ENCODE measurements around the gene ZNF414.

ZNF414 gene

DNA sequence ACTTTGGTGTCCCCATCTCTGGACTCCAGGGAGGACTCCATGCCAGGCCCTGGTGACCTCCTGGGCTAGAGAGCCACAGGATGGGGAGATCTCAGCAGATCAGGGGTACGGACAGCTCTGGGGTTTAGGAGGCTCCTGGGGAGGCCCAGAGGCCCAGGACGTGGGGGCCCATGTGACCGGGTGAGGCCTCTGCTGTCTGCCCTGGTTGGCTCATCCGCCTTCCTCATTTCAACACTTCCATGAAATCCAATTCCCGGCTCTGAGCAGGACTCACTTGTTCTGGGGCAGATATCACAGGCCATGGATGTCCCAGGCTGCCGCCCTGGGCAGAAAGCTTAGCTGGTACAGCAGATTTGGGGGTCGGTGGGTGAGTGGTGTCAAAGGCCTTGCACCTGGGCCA lies 10.5 kb downstream of the ZNF414 start:
- TF ChIP-seq, protein P1, sequence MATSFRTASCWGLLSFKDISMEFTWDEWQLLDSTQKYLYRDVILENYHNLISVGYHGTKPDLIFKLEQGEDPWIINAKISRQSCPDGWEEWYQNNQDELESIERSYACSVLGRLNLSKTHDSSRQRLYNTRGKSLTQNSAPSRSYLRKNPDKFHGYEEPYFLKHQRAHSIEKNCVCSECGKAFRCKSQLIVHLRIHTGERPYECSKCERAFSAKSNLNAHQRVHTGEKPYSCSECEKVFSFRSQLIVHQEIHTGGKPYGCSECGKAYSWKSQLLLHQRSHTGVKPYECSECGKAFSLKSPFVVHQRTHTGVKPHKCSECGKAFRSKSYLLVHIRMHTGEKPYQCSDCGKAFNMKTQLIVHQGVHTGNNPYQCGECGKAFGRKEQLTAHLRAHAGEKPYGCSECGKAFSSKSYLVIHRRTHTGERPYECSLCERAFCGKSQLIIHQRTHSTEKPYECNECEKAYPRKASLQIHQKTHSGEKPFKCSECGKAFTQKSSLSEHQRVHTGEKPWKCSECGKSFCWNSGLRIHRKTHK (tag by site-specific recombination; IDR thresholded peaks at IDR 0.05): no peak
- TF ChIP-seq ZNF514 (tag by site-specific recombination; IDR thresholded peaks at IDR 0.05) (no peak), ZNF223 (tag by site-specific recombination; IDR thresholded peaks at IDR 0.05) (no peak), ZBTB1 (tag by site-specific recombination; IDR thresholded peaks at IDR 0.05) (no peak), ZNF341 (tag by site-specific recombination; IDR thresholded peaks at IDR 0.05; ENCODE audit: low read depth) (no peak)
- H3K9me3 ChIP-seq (ENCODE audit: control insufficient read depth, insufficient read depth, low read depth, low read length): no peaks in the 10 kb centered on the region
- no peak overlapping the region for H3K4me3 ChIP-seq (ENCODE audit: low read depth, low read length)
- ChIA-PET POLR2A (interaction anchor here (1.2 kb wide), 1 partner anchor 10 kb away, joined by 8 read pairs; the partner anchor contains the start of gene ZNF414), CTCF (interaction anchor here (1.1 to 2.4 kb wide), 3 partner anchors 10 to 77 kb away, joined by 5 to 9 read pairs (median 5); partner anchors contain the start of gene ZNF414)
- no peak overlapping the region for H3K27ac ChIP-seq (ENCODE audit: extremely low read depth, low read depth, low read length)
- H3K4me1 ChIP-seq (ENCODE audit: control insufficient read depth, insufficient read depth, low read length): peaks cover 3% of the 10 kb centered on the region; the same call in 1 of the 2 replicates
- H3K36me3 ChIP-seq (ENCODE audit: control insufficient read depth in 2 of 2, insufficient read depth in 1 of 2, low read length in 2 of 2): no peaks in the 10 kb centered on the region

DNA sequence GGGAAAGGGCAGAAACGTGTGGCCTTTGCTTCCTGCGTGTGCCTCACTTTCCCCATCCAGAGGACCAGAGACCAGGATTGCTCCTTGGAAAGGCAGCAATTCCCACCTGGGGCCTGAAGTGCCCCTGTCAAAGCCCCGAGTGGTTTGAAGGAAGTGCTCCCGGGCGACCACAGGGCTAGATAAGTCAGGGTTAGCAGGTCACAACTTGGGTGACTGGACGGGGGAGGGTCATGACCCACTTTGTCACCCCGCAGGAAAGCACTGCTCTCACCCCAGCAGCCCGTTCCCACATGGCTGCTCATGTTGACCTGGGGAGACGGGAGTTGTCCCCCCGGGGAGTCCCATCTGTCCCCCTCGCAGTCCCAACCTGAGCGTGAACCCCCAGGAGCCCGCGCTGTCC lies 12.0 kb downstream of the ZNF414 start:
- Histone ChIP-seq H3K27ac (ENCODE audit: extremely low read depth, low read depth, low read length) (no peak overlapping the region), H3K4me1 (ENCODE audit: control insufficient read depth, insufficient read depth, low read length) (peaks cover 3% of the 10 kb centered on the region; the same call in 1 of the 2 replicates), H3K36me3 (ENCODE audit: control insufficient read depth in 2 of 2, insufficient read depth in 1 of 2, low read length in 2 of 2) (no peaks in the 10 kb centered on the region), H3K4me3 (ENCODE audit: low read depth, low read length) (no peak overlapping the region), H3K9me3 (ENCODE audit: control insufficient read depth, insufficient read depth, low read depth, low read length) (no peaks in the 10 kb centered on the region)
- ChIA-PET POLR2A (no interaction called here), CTCF (no interaction called here)
- TF ChIP-seq ZIC2 (tag by site-specific recombination; IDR thresholded peaks at IDR 0.05) (0 out of 2 replicates have a peak, but pooled peaks have one; percentile 9), ZBTB21 (tag by site-specific recombination; IDR thresholded peaks at IDR 0.05) (no peak)

- CTCF ChIA-PET: no interaction called here
- TF ChIP-seq ZBTB20 (tag by site-specific recombination; IDR thresholded peaks at IDR 0.05) (no peak), ZNF335 (tag by site-specific recombination; conservative IDR thresholded peaks at IDR 0.05) (peak; percentile 45), ZNF449 (tag by site-specific recombination; IDR thresholded peaks at IDR 0.05) (no peak)
- H3K4me1 ChIP-seq (ENCODE audit: control insufficient read depth, insufficient read depth, low read length): peaks cover 3% of the 10 kb centered on the region; the same call in 1 of the 2 replicates
- H3K36me3 ChIP-seq (ENCODE audit: control insufficient read depth in 2 of 2, insufficient read depth in 1 of 2, low read length in 2 of 2): no peaks in the 10 kb centered on the region
- no peak overlapping the region for H3K27ac ChIP-seq (ENCODE audit: extremely low read depth, low read depth, low read length)
- POLR2A ChIA-PET: no interaction called here
- H3K4me3 ChIP-seq (ENCODE audit: low read depth, low read length): no peak overlapping the region
- H3K9me3 ChIP-seq (ENCODE audit: control insufficient read depth, insufficient read depth, low read depth, low read length): no peaks in the 10 kb centered on the region
Observed at GRCh38 chr19:8501516-8501915, 12.5 kb downstream of the ZNF414 start.

DNA sequence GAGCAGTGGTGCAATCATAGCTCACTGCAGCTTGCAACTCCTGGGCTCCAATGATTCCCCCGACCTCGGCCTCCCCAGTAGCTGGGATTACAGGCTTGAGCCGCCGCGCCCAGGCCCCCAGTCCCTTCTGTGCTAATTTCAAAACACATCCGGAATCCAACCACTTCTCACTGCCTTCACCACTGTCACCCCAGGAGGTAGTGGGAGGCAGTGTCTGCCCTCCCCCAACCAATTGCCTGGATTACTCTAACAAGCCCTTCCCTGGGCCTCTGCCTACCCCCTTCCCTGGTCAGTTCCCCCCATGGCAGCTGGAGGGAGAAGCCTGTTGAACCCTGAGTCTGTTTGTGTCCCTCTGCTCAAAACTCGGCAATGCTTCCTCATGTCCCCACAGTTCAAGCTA lies 13.8 kb downstream of the ZNF414 start:
- Histone ChIP-seq H3K4me3 (ENCODE audit: low read depth, low read length) (no peak overlapping the region), H3K27ac (ENCODE audit: extremely low read depth, low read depth, low read length) (no peak overlapping the region), H3K4me1 (ENCODE audit: control insufficient read depth, insufficient read depth, low read length) (no peaks in the 10 kb centered on the region), H3K9me3 (ENCODE audit: control insufficient read depth, insufficient read depth, low read depth, low read length) (no peaks in the 10 kb centered on the region), H3K36me3 (ENCODE audit: control insufficient read depth in 2 of 2, insufficient read depth in 1 of 2, low read length in 2 of 2) (no peaks in the 10 kb centered on the region)
- TF ChIP-seq SCRT2 (tag by site-specific recombination; IDR thresholded peaks at IDR 0.05) (peak; percentile 38; the same call in 1 of the 2 replicates), GLIS1 (tag by site-specific recombination; IDR thresholded peaks at IDR 0.05) (peak; percentile 60; the same call in 1 of the 2 replicates), ZNF398 (tag by site-specific recombination; IDR thresholded peaks at IDR 0.05) (peak; percentile 42; the same call in 1 of the 2 replicates), ZNF621 (tag by site-specific recombination; IDR thresholded peaks at IDR 0.05) (no peak), ZNF341 (tag by site-specific recombination; IDR thresholded peaks at IDR 0.05; ENCODE audit: low read depth) (peak; percentile 63), WT1 (tag by site-specific recombination; IDR thresholded peaks at IDR 0.05) (peak; percentile 40; the same call in 1 of the 2 replicates), ZIC2 (tag by site-specific recombination; IDR thresholded peaks at IDR 0.05) (peak; percentile 60; the same call in 1 of the 2 replicates)
- TF ChIP-seq, protein P2, sequence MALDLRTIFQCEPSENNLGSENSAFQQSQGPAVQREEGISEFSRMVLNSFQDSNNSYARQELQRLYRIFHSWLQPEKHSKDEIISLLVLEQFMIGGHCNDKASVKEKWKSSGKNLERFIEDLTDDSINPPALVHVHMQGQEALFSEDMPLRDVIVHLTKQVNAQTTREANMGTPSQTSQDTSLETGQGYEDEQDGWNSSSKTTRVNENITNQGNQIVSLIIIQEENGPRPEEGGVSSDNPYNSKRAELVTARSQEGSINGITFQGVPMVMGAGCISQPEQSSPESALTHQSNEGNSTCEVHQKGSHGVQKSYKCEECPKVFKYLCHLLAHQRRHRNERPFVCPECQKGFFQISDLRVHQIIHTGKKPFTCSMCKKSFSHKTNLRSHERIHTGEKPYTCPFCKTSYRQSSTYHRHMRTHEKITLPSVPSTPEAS (tag by site-specific recombination; IDR thresholded peaks at IDR 0.05): no peak
- POLR2A ChIA-PET: interaction anchor here (0.6 kb wide), 1 partner anchor 47 kb away, joined by 7 read pairs; no protein-coding TSS in a partner anchor
- CTCF ChIA-PET: interaction anchor here (0.6 kb wide), 1 partner anchor 19 kb away, joined by 3 read pairs; no protein-coding TSS in a partner anchor
